Mesendoderm (in vitro differentiated cells): ENCODE results near the gene NPHP3.

Experiments used
- DNase-seq: peaks from one replicate; pipeline ENCODE4 v3.0.0; 2013
- H2AK5ac ChIP-seq: 2 replicates; pipeline ENCODE4 v1.6.1; 2013; ENCODE audit warnings: low read length, inconsistent platforms
- H2BK120ac ChIP-seq: 2 replicates; pipeline ENCODE4 v1.6.1; 2013; ENCODE audit warnings: low read depth, mild to moderate bottlenecking, low read length, moderate library complexity, mixed read lengths
- H2BK15ac ChIP-seq: replicated peaks from 2 replicates; pipeline ENCODE4 v1.6.1; 2013; ENCODE audit warnings: low read depth, mild to moderate bottlenecking, moderate library complexity
- H2BK5ac ChIP-seq: 2 replicates; pipeline ENCODE4 v1.6.1; 2013; ENCODE audit warnings: low read length, inconsistent platforms
- H3K18ac ChIP-seq: 2 replicates; pipeline ENCODE4 v1.6.1; 2013; ENCODE audit warnings: mild to moderate bottlenecking, low read length, mixed read lengths
- H3K23ac ChIP-seq: one replicate; pipeline ENCODE4 v1.6.1; 2013; ENCODE audit warnings: low read length
- H3K27ac ChIP-seq: 2 replicates; pipeline ENCODE4 v1.5.1; 2013; ENCODE audit warnings: low read depth, mild to moderate bottlenecking, inconsistent platforms, low read length, moderate library complexity
- H3K27me3 ChIP-seq: 2 replicates; pipeline ENCODE4 v1.6.1; 2013; ENCODE audit warnings: low read length, control low read depth, mild to moderate bottlenecking, inconsistent platforms; ENCODE audit not compliant: insufficient read depth, poor library complexity
- H3K36me3 ChIP-seq: 2 replicates; pipeline ENCODE4 v1.6.1; 2013; ENCODE audit warnings: low read length, inconsistent platforms; ENCODE audit not compliant: control insufficient read depth, insufficient read depth
- H3K4ac ChIP-seq: one replicate; pipeline ENCODE4 v1.6.1; 2013; ENCODE audit warnings: low read depth, mild to moderate bottlenecking, low read length, moderate library complexity
- H3K4me1 ChIP-seq: 2 replicates; pipeline ENCODE4 v1.6.1; 2013; ENCODE audit warnings: low read depth, low read length, inconsistent platforms; ENCODE audit not compliant: control insufficient read depth
- H3K4me2 ChIP-seq: 2 replicates; pipeline ENCODE4 v1.6.1; 2013; ENCODE audit warnings: low read length
- H3K4me3 ChIP-seq: 2 replicates; pipeline ENCODE4 v1.5.1; 2013; ENCODE audit warnings: mild to moderate bottlenecking, low read length
- H3K56ac ChIP-seq: one replicate; pipeline ENCODE4 v1.6.1; 2013; ENCODE audit warnings: low read length
- H3K79me1 ChIP-seq: 2 replicates; pipeline ENCODE4 v1.6.1; 2013; ENCODE audit warnings: low read length, inconsistent platforms
- H3K79me2 ChIP-seq: 2 replicates; pipeline ENCODE4 v1.6.1; 2013; ENCODE audit warnings: mild to moderate bottlenecking, low read length; ENCODE audit not compliant: control insufficient read depth, insufficient read depth
- H3K9ac ChIP-seq: 2 replicates; pipeline ENCODE4 v1.6.1; 2013; ENCODE audit warnings: low read length, inconsistent platforms
- H4K5ac ChIP-seq: one replicate; pipeline ENCODE4 v1.6.1; 2013; ENCODE audit warnings: low read length
- H4K8ac ChIP-seq: one replicate; pipeline ENCODE4 v1.6.1; 2013; ENCODE audit warnings: low read depth, mild to moderate bottlenecking, control low read depth, low read length, moderate library complexity
- WGBS: extraction: QIAGEN DNeasy Blood & Tissue Kit; methylation state at CpG from one replicate; pipeline ENCODE4 v1.1.7; 2013; ENCODE audit warnings: low lambda C conversion rate, missing lambda C conversion rate; ENCODE audit not compliant: insufficient coverage; ENCODE audit errors: extremely low coverage; 5-methylcytosine and 5-hydroxymethylcytosine counted together

Gene NPHP3

GRCh38 chr3:132659000-132659364 lies 63.2 kb downstream of the NPHP3 start:
- Histone ChIP-seq H3K27me3 (no peaks in the 10 kb centered on the region), H2BK120ac (no peak overlapping the region), H4K5ac (no peak overlapping the region), H3K23ac (no peak overlapping the region), H3K4me1 (no peaks in the 10 kb centered on the region), H2BK5ac (no peak overlapping the region), H2BK15ac (no peak overlapping the region), H3K79me2 (peaks cover 10% of the 10 kb centered on the region), H4K8ac (no peak overlapping the region), H3K36me3 (no peaks in the 10 kb centered on the region), H3K4ac (no peak overlapping the region), H3K4me3 (peak overlapping the region; percentile 81), H3K9ac (peak overlapping the region; percentile 26), H3K56ac (no peak overlapping the region), H2AK5ac (no peak overlapping the region), H3K27ac (no peak overlapping the region), H3K79me1 (peaks cover 4% of the 10 kb centered on the region), H3K4me2 (peak overlapping the region; percentile 96), H3K18ac (no peak overlapping the region)
- no peak for DNase-seq
- no CpG with 5 or more reads among the region's 7 CpGs for WGBS

GRCh38 chr3:132657869-132658747 lies 64.1 kb downstream of the NPHP3 start:
- Histone ChIP-seq H2BK5ac (no peak overlapping the region), H3K9ac (no peak overlapping the region), H2BK15ac (no peak overlapping the region), H3K79me2 (peaks cover 10% of the 10 kb centered on the region), H4K8ac (no peak overlapping the region), H3K4me2 (no peak overlapping the region), H3K36me3 (no peaks in the 10 kb centered on the region), H3K27ac (no peak overlapping the region), H3K56ac (no peak overlapping the region), H3K79me1 (peaks cover 1% of the 10 kb centered on the region), H3K18ac (no peak overlapping the region), H3K4me3 (no peak overlapping the region), H4K5ac (no peak overlapping the region), H3K23ac (no peak overlapping the region), H3K4ac (no peak overlapping the region), H3K4me1 (no peaks in the 10 kb centered on the region), H2BK120ac (no peak overlapping the region), H2AK5ac (no peak overlapping the region), H3K27me3 (no peaks in the 10 kb centered on the region)
- WGBS = no CpG with 5 or more reads among the region's 8 CpGs
- DNase-seq = no peak

GRCh38 chr3:132655471-132655870 lies 66.7 kb downstream of the NPHP3 start:
- Histone ChIP-seq H3K4me1 (no peaks in the 10 kb centered on the region), H3K4ac (no peak overlapping the region), H3K4me3 (no peak overlapping the region), H3K4me2 (no peak overlapping the region), H2BK15ac (no peak overlapping the region), H3K79me2 (no peaks in the 10 kb centered on the region), H3K27ac (no peak overlapping the region), H2BK5ac (no peak overlapping the region), H2AK5ac (no peak overlapping the region), H3K23ac (no peak overlapping the region), H3K36me3 (no peaks in the 10 kb centered on the region), H3K18ac (no peak overlapping the region), H3K27me3 (no peaks in the 10 kb centered on the region), H3K9ac (no peak overlapping the region), H3K79me1 (no peaks in the 10 kb centered on the region), H4K8ac (no peak overlapping the region), H2BK120ac (no peak overlapping the region), H3K56ac (no peak overlapping the region), H4K5ac (no peak overlapping the region)
- no peak for DNase-seq
- no CpG with 5 or more reads among the region's 2 CpGs for WGBS

GRCh38 chr3:132654721-132655120 lies 67.5 kb downstream of the NPHP3 start:
- no peak overlapping the region for H4K8ac ChIP-seq
- H3K27ac ChIP-seq = no peak overlapping the region
- no peak overlapping the region for H2AK5ac ChIP-seq
- no peak overlapping the region for H3K9ac ChIP-seq
- H3K23ac ChIP-seq = no peak overlapping the region
- H4K5ac ChIP-seq = no peak overlapping the region
- H3K4me3 ChIP-seq = no peak overlapping the region
- H3K4ac ChIP-seq = no peak overlapping the region
- no peak overlapping the region for H3K4me2 ChIP-seq
- H3K56ac ChIP-seq = no peak overlapping the region
- no peak overlapping the region for H3K18ac ChIP-seq
- no peak overlapping the region for H2BK120ac ChIP-seq
- no peak for DNase-seq
- no peaks in the 10 kb centered on the region for H3K79me2 ChIP-seq
- no peaks in the 10 kb centered on the region for H3K36me3 ChIP-seq
- no CpG with 5 or more reads among the region's 5 CpGs for WGBS
- no peak overlapping the region for H2BK5ac ChIP-seq
- no peaks in the 10 kb centered on the region for H3K79me1 ChIP-seq
- H3K27me3 ChIP-seq = no peaks in the 10 kb centered on the region
- no peaks in the 10 kb centered on the region for H3K4me1 ChIP-seq
- no peak overlapping the region for H2BK15ac ChIP-seq

- Histone ChIP-seq H3K23ac (no peak overlapping the region), H4K5ac (no peak overlapping the region), H3K4me1 (no peaks in the 10 kb centered on the region), H3K18ac (no peak overlapping the region), H3K36me3 (no peaks in the 10 kb centered on the region), H3K4me2 (no peak overlapping the region), H3K79me2 (no peaks in the 10 kb centered on the region), H3K4ac (no peak overlapping the region), H3K79me1 (no peaks in the 10 kb centered on the region), H2BK5ac (no peak overlapping the region), H4K8ac (no peak overlapping the region), H2AK5ac (no peak overlapping the region), H3K9ac (no peak overlapping the region), H3K4me3 (no peak overlapping the region), H3K56ac (no peak overlapping the region), H2BK15ac (no peak overlapping the region), H3K27ac (no peak overlapping the region), H3K27me3 (no peaks in the 10 kb centered on the region), H2BK120ac (no peak overlapping the region)
- peak; percentile 32 for DNase-seq
- WGBS = no CpG with 5 or more reads among the region's 2 CpGs
Measured at GRCh38 chr3:132654190-132654589, 68.0 kb downstream of the NPHP3 start.
